Measurements from ENCODE around the gene PGAP3.
"Not testable (repeated sequence)": the region's sequence is repeated elsewhere in the genome, so short reads cannot be mapped to it uniquely, and the experiment has no call there.

PGAP3 gene

DNA sequence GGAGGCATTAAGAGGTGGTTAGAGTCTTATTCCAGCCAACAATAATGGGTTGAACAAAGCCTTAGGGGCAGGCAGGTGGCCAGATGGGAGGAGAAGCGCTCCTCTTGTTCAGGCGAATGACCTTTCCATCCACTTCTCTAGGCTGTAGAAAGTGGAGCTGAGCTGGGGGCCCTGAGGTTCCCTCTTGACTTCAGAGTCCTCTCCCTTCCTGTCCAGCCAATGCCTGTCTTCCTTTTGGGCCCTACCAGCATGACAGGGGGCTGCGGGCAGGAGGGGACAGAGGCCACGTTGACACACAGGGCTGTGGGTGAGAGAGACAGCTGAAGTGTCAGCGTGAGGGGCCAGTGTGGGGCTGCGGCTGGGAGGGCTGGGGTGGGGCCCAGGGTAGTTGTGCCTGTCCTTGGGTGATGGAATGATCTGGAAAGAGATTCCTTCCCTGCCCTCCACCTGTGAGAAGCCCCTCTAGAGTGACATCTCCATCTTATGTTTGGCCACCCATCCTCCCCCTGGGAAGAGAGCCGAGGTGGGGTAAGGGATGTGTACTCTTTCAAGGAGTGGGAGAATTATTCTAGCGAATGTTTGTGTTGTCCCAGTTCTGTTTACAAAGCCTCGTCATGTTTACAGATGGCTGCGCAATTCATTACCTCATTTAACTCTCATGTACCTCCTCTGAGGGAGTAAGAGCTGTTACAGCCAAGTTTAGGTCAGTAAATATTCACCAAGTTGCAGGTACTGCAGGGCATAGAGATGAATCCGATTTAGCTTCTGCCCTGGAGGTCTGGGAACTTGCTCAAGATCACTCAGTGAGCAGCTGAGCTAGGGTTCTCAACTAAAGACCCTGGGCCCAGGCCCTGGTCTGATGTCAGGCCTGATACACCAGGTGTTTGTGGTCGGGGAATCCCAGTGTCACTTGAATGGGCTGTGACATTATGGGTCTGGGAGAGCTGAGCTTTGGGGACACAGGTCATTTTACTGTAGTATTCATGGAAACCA is 15.3 kb upstream of the PGAP3 start:
- TF ChIP-seq, protein P1, sequence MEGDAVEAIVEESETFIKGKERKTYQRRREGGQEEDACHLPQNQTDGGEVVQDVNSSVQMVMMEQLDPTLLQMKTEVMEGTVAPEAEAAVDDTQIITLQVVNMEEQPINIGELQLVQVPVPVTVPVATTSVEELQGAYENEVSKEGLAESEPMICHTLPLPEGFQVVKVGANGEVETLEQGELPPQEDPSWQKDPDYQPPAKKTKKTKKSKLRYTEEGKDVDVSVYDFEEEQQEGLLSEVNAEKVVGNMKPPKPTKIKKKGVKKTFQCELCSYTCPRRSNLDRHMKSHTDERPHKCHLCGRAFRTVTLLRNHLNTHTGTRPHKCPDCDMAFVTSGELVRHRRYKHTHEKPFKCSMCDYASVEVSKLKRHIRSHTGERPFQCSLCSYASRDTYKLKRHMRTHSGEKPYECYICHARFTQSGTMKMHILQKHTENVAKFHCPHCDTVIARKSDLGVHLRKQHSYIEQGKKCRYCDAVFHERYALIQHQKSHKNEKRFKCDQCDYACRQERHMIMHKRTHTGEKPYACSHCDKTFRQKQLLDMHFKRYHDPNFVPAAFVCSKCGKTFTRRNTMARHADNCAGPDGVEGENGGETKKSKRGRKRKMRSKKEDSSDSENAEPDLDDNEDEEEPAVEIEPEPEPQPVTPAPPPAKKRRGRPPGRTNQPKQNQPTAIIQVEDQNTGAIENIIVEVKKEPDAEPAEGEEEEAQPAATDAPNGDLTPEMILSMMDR (IDR thresholded peaks at IDR 0.05; ENCODE audit: low read depth, low read length): no peak

DNA sequence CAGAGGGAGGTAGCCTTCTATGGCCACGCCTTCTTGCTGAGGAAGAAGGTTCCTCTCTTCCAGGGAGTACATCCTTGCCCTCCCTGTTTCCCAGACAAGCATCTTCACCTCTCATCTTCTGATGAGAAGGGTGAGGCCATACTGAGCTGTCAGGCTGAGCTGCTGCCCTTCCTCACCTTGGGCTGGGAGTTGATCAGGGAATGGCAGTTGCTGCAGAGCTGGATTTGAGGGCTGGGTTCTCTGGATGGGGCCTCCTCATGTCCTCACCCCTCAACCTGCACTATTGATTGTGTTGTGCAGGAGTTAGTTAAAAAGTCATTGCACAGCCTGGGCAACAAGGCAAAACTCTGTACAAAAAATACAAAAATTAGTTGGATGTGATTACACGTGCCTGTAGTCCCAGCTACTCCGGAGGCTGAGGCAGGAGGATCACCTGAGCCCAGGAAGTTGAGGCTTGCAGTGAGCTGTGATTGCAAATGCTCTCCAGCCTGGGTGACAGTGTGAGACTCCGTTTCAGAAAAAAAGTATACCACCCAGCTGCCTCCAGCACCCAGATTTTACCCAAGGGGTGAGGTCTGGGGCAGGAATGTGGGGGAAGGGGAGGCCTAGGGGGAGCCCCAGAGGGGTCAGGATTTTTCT is 14.0 kb upstream of the PGAP3 start:
- DNase-seq: no peak
- TF ChIP-seq, protein P1 (IDR thresholded peaks at IDR 0.05; ENCODE audit: low read depth, low read length): no peak
- H3K9me3 ChIP-seq: no peaks in the 10 kb centered on the region
- no peaks in the 10 kb centered on the region for H3K36me3 ChIP-seq
- H3K4me1 ChIP-seq: no peaks in the 10 kb centered on the region
- no peak overlapping the region for H3K4me3 ChIP-seq (ENCODE audit: low read depth, low read length)
- H3K27me3 ChIP-seq: peaks cover 50% of the 10 kb centered on the region

More for the DNA sequence above, 15.3 kb upstream of the PGAP3 start:
- no peak overlapping the region for H3K4me3 ChIP-seq (ENCODE audit: low read depth, low read length)
- H3K9me3 ChIP-seq: no peaks in the 10 kb centered on the region
- no peaks in the 10 kb centered on the region for H3K36me3 ChIP-seq
- H3K4me1 ChIP-seq: no peaks in the 10 kb centered on the region
- H3K27me3 ChIP-seq: peaks cover 50% of the 10 kb centered on the region
- DNase-seq: no peak

DNA sequence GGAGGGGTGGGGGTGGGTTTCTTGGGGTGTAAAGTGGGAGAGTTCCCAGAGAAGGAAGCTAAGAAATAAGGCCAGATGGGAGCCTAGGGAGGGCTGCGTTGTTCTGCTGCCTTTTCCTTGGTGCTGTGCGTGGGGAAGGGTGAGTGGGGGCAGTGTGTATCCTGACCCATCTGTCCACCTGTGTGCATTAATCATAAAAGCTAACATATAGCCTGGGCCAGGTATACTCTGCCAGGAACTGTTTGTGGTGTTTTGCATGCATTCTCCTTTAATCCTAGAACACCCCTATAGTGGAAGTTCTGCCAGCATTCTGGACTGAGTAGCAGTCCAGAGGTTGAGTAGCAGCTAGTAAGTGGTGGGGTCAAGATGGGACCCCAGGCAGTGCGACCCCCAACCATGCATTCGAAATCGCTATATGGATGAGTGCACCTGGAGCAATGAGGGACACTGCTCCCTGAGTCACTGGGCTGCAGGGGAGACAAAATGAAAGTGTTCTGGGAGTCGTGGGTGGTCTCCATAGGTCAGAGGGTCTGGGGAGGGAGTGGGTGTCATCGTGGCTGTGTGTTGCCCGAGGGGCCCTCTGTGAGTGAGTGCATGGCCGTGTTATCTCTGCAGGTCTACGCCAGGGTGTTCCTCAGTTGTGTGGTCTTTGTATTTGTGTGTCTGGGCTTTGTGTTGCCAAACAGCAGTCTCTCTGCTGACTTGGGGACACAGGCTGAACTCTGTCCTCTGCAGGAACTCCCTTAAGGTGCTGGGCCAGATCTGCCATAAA is 13.3 kb upstream of the PGAP3 start:
- no peaks in the 10 kb centered on the region for H3K4me1 ChIP-seq
- H3K9me3 ChIP-seq: no peaks in the 10 kb centered on the region
- H3K4me3 ChIP-seq (ENCODE audit: low read depth, low read length): no peak overlapping the region
- peaks cover 50% of the 10 kb centered on the region for H3K27me3 ChIP-seq
- no peaks in the 10 kb centered on the region for H3K36me3 ChIP-seq
- TF ChIP-seq, protein P1 (IDR thresholded peaks at IDR 0.05; ENCODE audit: low read depth, low read length): no peak
- DNase-seq: no peak

DNA sequence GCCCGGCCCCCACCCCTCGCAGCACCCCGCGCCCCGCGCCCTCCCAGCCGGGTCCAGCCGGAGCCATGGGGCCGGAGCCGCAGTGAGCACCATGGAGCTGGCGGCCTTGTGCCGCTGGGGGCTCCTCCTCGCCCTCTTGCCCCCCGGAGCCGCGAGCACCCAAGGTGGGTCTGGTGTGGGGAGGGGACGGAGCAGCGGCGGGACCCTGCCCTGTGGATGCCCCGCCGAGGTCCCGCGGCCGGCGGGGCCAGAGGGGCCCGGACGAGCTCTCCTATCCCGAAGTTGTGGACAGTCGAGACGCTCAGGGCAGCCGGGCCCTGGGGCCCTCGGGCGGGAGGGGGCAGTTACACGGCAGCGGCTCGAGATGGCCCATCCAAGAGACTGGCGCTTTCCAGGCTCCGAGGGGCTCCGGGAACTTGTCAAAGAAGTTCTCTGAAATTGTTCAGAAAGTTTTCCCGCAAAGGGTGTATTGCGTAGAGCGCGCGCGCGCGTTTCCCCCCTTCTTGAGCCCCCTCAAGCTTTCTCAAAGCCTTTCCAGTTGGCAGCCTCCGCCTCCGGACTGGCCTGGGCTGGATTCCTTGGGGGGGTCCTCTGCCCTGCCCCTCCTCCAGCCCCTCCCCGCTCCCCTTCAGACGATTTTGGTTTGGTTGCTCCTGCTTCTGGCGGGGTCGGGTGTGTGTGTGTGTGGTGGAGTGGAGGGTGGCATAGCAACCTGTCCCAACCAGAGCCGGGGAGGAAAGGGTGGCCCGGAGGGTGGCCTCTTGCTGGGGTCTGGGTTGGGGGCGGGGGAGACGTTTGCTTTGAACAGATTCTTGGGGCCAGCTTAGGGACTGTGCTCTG is 12.5 kb upstream of the PGAP3 start:
- Histone ChIP-seq H3K9me3 (no peaks in the 10 kb centered on the region), H3K27me3 (peaks cover 50% of the 10 kb centered on the region), H3K4me1 (no peaks in the 10 kb centered on the region), H3K4me3 (ENCODE audit: low read depth, low read length) (no peak overlapping the region), H3K36me3 (no peaks in the 10 kb centered on the region)
- TF ChIP-seq, protein P1 (IDR thresholded peaks at IDR 0.05; ENCODE audit: low read depth, low read length): no peak
- no peak for DNase-seq

DNA sequence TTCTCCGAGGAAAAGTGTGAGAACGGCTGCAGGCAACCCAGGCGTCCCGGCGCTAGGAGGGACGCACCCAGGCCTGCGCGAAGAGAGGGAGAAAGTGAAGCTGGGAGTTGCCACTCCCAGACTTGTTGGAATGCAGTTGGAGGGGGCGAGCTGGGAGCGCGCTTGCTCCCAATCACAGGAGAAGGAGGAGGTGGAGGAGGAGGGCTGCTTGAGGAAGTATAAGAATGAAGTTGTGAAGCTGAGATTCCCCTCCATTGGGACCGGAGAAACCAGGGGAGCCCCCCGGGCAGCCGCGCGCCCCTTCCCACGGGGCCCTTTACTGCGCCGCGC is 11.9 kb upstream of the PGAP3 start, which contains the start of gene ERBB2:
ERBB2 (plus strand) TSS at position 247 of the 330 bp plus-strand sequence. CDS start 175 bp downstream, outside the sequence.
- no peaks in the 10 kb centered on the region for H3K36me3 ChIP-seq
- TF ChIP-seq, protein P1 (IDR thresholded peaks at IDR 0.05; ENCODE audit: low read depth, low read length): no peak
- peaks cover 47% of the 10 kb centered on the region for H3K27me3 ChIP-seq
- H3K4me1 ChIP-seq: no peaks in the 10 kb centered on the region
- no peaks in the 10 kb centered on the region for H3K9me3 ChIP-seq
- DNase-seq: no peak
- no peak within 1 kb of the TSS for H3K4me3 ChIP-seq (ENCODE audit: low read depth, low read length)

DNA sequence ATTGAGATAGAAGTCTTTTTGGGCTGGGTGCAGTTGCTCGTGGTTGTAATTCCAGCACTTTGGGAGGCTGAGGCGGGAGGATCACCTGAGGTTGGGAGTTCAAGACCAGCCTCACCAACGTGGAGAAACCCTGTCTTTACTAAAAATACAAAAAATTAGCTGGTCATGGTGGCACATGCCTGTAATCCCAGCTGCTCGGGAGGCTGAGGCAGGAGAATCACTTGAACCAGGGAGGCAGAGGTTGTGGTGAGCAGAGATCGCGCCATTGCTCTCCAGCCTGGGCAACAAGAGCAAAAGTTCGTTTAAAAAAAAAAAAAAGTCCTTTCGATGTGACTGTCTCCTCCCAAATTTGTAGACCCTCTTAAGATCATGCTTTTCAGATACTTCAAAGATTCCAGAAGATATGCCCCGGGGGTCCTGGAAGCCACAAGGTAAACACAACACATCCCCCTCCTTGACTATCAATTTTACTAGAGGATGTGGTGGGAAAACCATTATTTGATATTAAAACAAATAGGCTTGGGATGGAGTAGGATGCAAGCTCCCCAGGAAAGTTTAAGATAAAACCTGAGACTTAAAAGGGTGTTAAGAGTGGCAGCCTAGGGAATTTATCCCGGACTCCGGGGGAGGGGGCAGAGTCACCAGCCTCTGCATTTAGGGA is 11.4 kb upstream of the PGAP3 start:
- H3K27me3 ChIP-seq: peaks cover 42% of the 10 kb centered on the region
- H3K4me1 ChIP-seq; DNase-seq; H3K36me3 ChIP-seq; H3K4me3 ChIP-seq (ENCODE audit: low read depth, low read length); H3K9me3 ChIP-seq: not testable (repeated sequence)
